ENCODE results near the gene RBBP6.
"Not testable (repeated sequence)": the region's sequence is repeated elsewhere in the genome, so short reads cannot be mapped to it uniquely, and the experiment has no call there.

RBBP6 gene

GRCh38 chr16:24611310-24611709 lies 71.9 kb downstream of the RBBP6 start:
- Mint-ChIP-seq H3K9me3 (no peaks in the 10 kb centered on the region), H3K4me3 (no peak overlapping the region), H3K27ac (no peak overlapping the region), H3K36me3 (ENCODE audit: low read depth) (no peaks in the 10 kb centered on the region), H3K4me1 (ENCODE audit: low read depth) (peaks cover 8% of the 10 kb centered on the region), H3K27me3 (peaks cover 57% of the 10 kb centered on the region)
- intact Hi-C loops (cut with micrococcal nuclease): no loop called here

- H3K27me3 Mint-ChIP-seq: peaks cover 52% of the 10 kb centered on the region
- H3K27ac Mint-ChIP-seq: no peak overlapping the region
These were observed 73.3 kb downstream of the RBBP6 start for GRCh38 chr16:24612656-24613055.

GRCh38 chr16:24613267-24613666 lies 73.9 kb downstream of the RBBP6 start:
- H3K4me3 Mint-ChIP-seq; H3K9me3 Mint-ChIP-seq; H3K27ac Mint-ChIP-seq; intact Hi-C loops (cut with micrococcal nuclease); H3K4me1 Mint-ChIP-seq (ENCODE audit: low read depth); H3K36me3 Mint-ChIP-seq (ENCODE audit: low read depth): not testable (repeated sequence)
- peaks cover 46% of the 10 kb centered on the region for H3K27me3 Mint-ChIP-seq

More at GRCh38 chr16:24612656-24613055, 73.3 kb downstream of the RBBP6 start:
- no peaks in the 10 kb centered on the region for H3K36me3 Mint-ChIP-seq (ENCODE audit: low read depth)
- intact Hi-C loops (cut with micrococcal nuclease): no loop called here
- peaks cover 8% of the 10 kb centered on the region for H3K4me1 Mint-ChIP-seq (ENCODE audit: low read depth)
- no peaks in the 10 kb centered on the region for H3K9me3 Mint-ChIP-seq
- no peak overlapping the region for H3K4me3 Mint-ChIP-seq

GRCh38 chr16:24617502-24617901 lies 78.1 kb downstream of the RBBP6 start:
- Mint-ChIP-seq H3K4me3 (no peak overlapping the region), H3K4me1 (ENCODE audit: low read depth) (no peaks in the 10 kb centered on the region), H3K27ac (no peak overlapping the region), H3K9me3 (no peaks in the 10 kb centered on the region), H3K36me3 (ENCODE audit: low read depth) (no peaks in the 10 kb centered on the region), H3K27me3 (peaks cover 14% of the 10 kb centered on the region)
- intact Hi-C loops (cut with micrococcal nuclease): no loop called here
